Glutamatergic neuron (in vitro differentiated cells): ENCODE data around the gene NFASC. TPM values are rescaled to one million over a fixed set of nuclear protein-coding genes. Genes with fewer than 3 reads are reported as not detected.

Experiments used
- DNase-seq: peaks from one replicate; pipeline ENCODE4 v3.0.0; 2022
- H3K27ac Mint-ChIP-seq: one replicate; pipeline ENCODE4 v1.8.0; 2020; ENCODE audit warnings: mild to moderate bottlenecking, mixed read lengths, inconsistent platforms; ENCODE audit not compliant: unreplicated experiment
- H3K27me3 Mint-ChIP-seq: one replicate; pipeline ENCODE4 v1.8.0; 2020; ENCODE audit warnings: mild to moderate bottlenecking, moderate library complexity, mixed read lengths, inconsistent platforms; ENCODE audit not compliant: unreplicated experiment
- H3K36me3 Mint-ChIP-seq: one replicate; pipeline ENCODE4 v1.8.0; 2020; ENCODE audit warnings: mild to moderate bottlenecking, mixed read lengths, inconsistent platforms; ENCODE audit not compliant: unreplicated experiment
- H3K4me1 Mint-ChIP-seq: one replicate; pipeline ENCODE4 v1.8.0; 2020; ENCODE audit warnings: mild to moderate bottlenecking, low read depth, mixed read lengths, inconsistent platforms; ENCODE audit not compliant: unreplicated experiment
- H3K4me3 Mint-ChIP-seq: one replicate; pipeline ENCODE4 v1.8.0; 2020; ENCODE audit warnings: mild to moderate bottlenecking, mixed read lengths, inconsistent platforms; ENCODE audit not compliant: unreplicated experiment
- H3K9me3 Mint-ChIP-seq: one replicate; pipeline ENCODE4 v1.8.0; 2020; ENCODE audit warnings: mild to moderate bottlenecking, moderate library complexity, mixed read lengths, inconsistent platforms; ENCODE audit not compliant: unreplicated experiment
- total RNA-seq: library from RNA; stranded (reverse); fragmentation: NEBNext Ultra II Directional; extraction: Animal tissue kit (Norgen Biotek cat#: 25700); gene quantifications from one replicate; pipeline ENCODE4 v1.2.1, GENCODE V29; 2021; ENCODE audit not compliant: unreplicated experiment
- TF ChIP-seq, protein P1 (sequence below): fragments of 200-600 bp; sonication (generic); IDR thresholded peaks from one replicate; pipeline ENCODE4 v1.5.0; 2021; ENCODE audit not compliant: partially characterized antibody, unreplicated experiment

Gene NFASC
- total RNA-seq, 1 donor from 2014 or later, result 301 TPM

GRCh38 chr1:204930155-204930523 lies 59.5 kb downstream of the NFASC start:
- Mint-ChIP-seq H3K4me1 (peaks cover 18% of the 10 kb centered on the region), H3K27ac (no peak overlapping the region), H3K9me3 (peaks cover 6% of the 10 kb centered on the region), H3K36me3 (no peaks in the 10 kb centered on the region), H3K27me3 (peaks cover 7% of the 10 kb centered on the region), H3K4me3 (no peak overlapping the region)
- TF ChIP-seq, protein P1, sequence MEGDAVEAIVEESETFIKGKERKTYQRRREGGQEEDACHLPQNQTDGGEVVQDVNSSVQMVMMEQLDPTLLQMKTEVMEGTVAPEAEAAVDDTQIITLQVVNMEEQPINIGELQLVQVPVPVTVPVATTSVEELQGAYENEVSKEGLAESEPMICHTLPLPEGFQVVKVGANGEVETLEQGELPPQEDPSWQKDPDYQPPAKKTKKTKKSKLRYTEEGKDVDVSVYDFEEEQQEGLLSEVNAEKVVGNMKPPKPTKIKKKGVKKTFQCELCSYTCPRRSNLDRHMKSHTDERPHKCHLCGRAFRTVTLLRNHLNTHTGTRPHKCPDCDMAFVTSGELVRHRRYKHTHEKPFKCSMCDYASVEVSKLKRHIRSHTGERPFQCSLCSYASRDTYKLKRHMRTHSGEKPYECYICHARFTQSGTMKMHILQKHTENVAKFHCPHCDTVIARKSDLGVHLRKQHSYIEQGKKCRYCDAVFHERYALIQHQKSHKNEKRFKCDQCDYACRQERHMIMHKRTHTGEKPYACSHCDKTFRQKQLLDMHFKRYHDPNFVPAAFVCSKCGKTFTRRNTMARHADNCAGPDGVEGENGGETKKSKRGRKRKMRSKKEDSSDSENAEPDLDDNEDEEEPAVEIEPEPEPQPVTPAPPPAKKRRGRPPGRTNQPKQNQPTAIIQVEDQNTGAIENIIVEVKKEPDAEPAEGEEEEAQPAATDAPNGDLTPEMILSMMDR, result no peak
- no peak for DNase-seq

DNA sequence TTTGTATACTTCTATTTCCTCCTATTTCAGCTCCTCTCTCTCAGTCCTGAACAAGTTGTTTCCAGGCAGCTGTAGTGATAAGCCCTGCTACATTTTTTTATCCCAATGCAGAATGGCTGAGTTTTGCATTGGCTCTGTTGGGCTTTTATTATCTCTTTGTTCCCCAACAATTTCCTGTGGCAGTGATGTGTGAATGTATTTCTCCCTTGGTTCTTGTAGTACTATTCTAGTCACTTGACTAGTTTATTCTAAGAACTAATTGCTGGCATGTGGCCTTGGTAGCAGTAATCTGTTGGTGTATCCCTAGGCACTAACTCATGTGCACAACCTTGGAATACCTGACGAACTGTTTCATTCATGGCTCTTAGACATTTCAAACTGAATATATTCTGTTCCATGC lies 60.7 kb downstream of the NFASC start:
- Mint-ChIP-seq H3K4me3 (no peak overlapping the region), H3K36me3 (no peaks in the 10 kb centered on the region), H3K9me3 (peaks cover 2% of the 10 kb centered on the region), H3K4me1 (peaks cover 10% of the 10 kb centered on the region), H3K27me3 (peaks cover 4% of the 10 kb centered on the region), H3K27ac (no peak overlapping the region)
- no peak for DNase-seq
- TF ChIP-seq, protein P1, result no peak

GRCh38 chr1:204931768-204932572 lies 61.3 kb downstream of the NFASC start:
- Mint-ChIP-seq H3K4me1 (peaks cover 10% of the 10 kb centered on the region), H3K9me3 (peaks cover 2% of the 10 kb centered on the region), H3K36me3 (peaks cover 3% of the 10 kb centered on the region), H3K27me3 (peaks cover 4% of the 10 kb centered on the region), H3K4me3 (no peak overlapping the region), H3K27ac (no peak overlapping the region)
- DNase-seq, result no peak
- TF ChIP-seq, protein P1, result no peak

DNA sequence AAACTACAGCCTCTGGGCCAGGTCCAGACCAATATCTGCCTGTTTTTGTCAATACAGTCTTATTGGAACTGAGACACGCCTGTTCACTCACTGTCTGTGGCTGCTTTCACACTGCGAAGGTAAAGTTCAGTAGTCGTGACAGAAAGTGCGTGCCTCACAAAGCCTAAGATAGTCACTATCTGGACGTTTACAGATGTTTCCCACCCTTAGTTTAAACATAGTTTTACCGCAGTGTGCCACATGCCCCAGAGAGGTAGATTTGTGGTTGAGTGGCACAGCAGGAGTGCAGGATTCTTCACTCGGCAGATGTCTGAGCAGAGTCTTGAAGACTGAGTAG lies 61.9 kb downstream of the NFASC start:
- peaks cover 9% of the 10 kb centered on the region for H3K36me3 Mint-ChIP-seq
- H3K27me3 Mint-ChIP-seq, result peaks cover 4% of the 10 kb centered on the region
- peaks cover 2% of the 10 kb centered on the region for H3K9me3 Mint-ChIP-seq
- H3K27ac Mint-ChIP-seq, result no peak overlapping the region
- H3K4me3 Mint-ChIP-seq, result no peak overlapping the region
- no peak for DNase-seq
- peaks cover 8% of the 10 kb centered on the region for H3K4me1 Mint-ChIP-seq
- TF ChIP-seq, protein P1, result no peak

- H3K9me3 Mint-ChIP-seq, result peaks cover 3% of the 10 kb centered on the region
- TF ChIP-seq, protein P1, result no peak
- H3K4me3 Mint-ChIP-seq, result no peak overlapping the region
- H3K27me3 Mint-ChIP-seq, result peaks cover 4% of the 10 kb centered on the region
- no peak overlapping the region for H3K27ac Mint-ChIP-seq
- no peak for DNase-seq
- peaks cover 8% of the 10 kb centered on the region for H3K4me1 Mint-ChIP-seq
- H3K36me3 Mint-ChIP-seq, result peaks cover 9% of the 10 kb centered on the region
These were observed 64.5 kb downstream of the NFASC start for GRCh38 chr1:204935155-204935554.
